Endothelial cell of hepatic sinusoid (primary cell): Measurements from ENCODE around the gene BST1.

Experiments used
- in situ Hi-C: cut with HindIII; loops from 2 replicates; pipeline ENCODE4 v1.10.0; 2017; ENCODE audit warnings: low sequenced_read_pairs

BST1 gene

GRCh38 chr4:15702941-15703403 lies at the start of gene BST1:
Gene BST1, plus strand, starts transcription at chr4:15703065. Its CDS starts 80 bp downstream, at chr4:15703145.
- in situ Hi-C loops, result no loop called here

- in situ Hi-C loops, result no loop called here
Observed at GRCh38 chr4:15653420-15653819, 49.4 kb upstream of the BST1 start.

- in situ Hi-C loops, result no loop called here
Observed at GRCh38 chr4:15653864-15654592, 48.8 kb upstream of the BST1 start.

GRCh38 chr4:15654593-15655222 lies 48.2 kb upstream of the BST1 start:
- in situ Hi-C loops, result no loop called here

- in situ Hi-C loops, result no loop called here
Observed at GRCh38 chr4:15655223-15656037, 47.4 kb upstream of the BST1 start, which contains the start of gene FBXL5. Gene FBXL5, minus strand, starts transcription at chr4:15655357. Its CDS starts 70 bp downstream, at chr4:15655287.

GRCh38 chr4:15656038-15656470 lies 46.8 kb upstream of the BST1 start:
- in situ Hi-C loops, result no loop called here

GRCh38 chr4:15657366-15657765 lies 45.5 kb upstream of the BST1 start:
- in situ Hi-C loops, result no loop called here

- in situ Hi-C loops, result no loop called here
Observed at GRCh38 chr4:15658136-15658770, 44.6 kb upstream of the BST1 start.

- in situ Hi-C loops, result no loop called here
Observed at GRCh38 chr4:15658781-15659180, 44.1 kb upstream of the BST1 start.

GRCh38 chr4:15659768-15660570 lies 42.9 kb upstream of the BST1 start:
- in situ Hi-C loops, result no loop called here

- in situ Hi-C loops, result no loop called here
Observed at GRCh38 chr4:15665753-15666365, 37.0 kb upstream of the BST1 start.

- in situ Hi-C loops, result no loop called here
Observed at GRCh38 chr4:15667006-15667405, 35.9 kb upstream of the BST1 start.

GRCh38 chr4:15668566-15669435 lies 34.1 kb upstream of the BST1 start:
- in situ Hi-C loops, result no loop called here

- in situ Hi-C loops, result no loop called here
Observed at GRCh38 chr4:15670576-15670975, 32.3 kb upstream of the BST1 start.

- in situ Hi-C loops, result no loop called here
Observed at GRCh38 chr4:15672101-15672500, 30.8 kb upstream of the BST1 start.

GRCh38 chr4:15673337-15673736 lies 29.5 kb upstream of the BST1 start:
- in situ Hi-C loops, result no loop called here

- in situ Hi-C loops, result no loop called here
Observed at GRCh38 chr4:15674046-15674445, 28.8 kb upstream of the BST1 start.

- in situ Hi-C loops, result no loop called here
Observed at GRCh38 chr4:15674926-15675325, 27.9 kb upstream of the BST1 start.

- in situ Hi-C loops, result no loop called here
Observed at GRCh38 chr4:15675356-15675755, 27.5 kb upstream of the BST1 start.
